Colonic mucosa (tissue), 4 donors: ENCODE results near the gene OR6S1. TPM values are rescaled to one million over a fixed set of nuclear protein-coding genes. Genes with fewer than 3 reads are reported as not detected.

Source experiments
- DNase-seq: peaks from one replicate; pipeline ENCODE4 v3.0.0-alpha.2; 2020
- H3K27ac ChIP-seq: fragments of 200-600 bp; one replicate; pipeline ENCODE4 v1.8.0; 2021
- H3K27me3 ChIP-seq: fragments of 200-600 bp; one replicate; pipeline ENCODE4 v1.8.0; 2021
- H3K36me3 ChIP-seq: fragments of 200-600 bp; one replicate; pipeline ENCODE4 v1.8.0; 2021
- H3K4me1 ChIP-seq: fragments of 200-600 bp; one replicate; pipeline ENCODE4 v1.8.0; 2021; ENCODE audit warnings: mild to moderate bottlenecking
- H3K4me3 ChIP-seq: fragments of 200-600 bp; one replicate; pipeline ENCODE4 v1.8.0; 2021
- H3K9ac ChIP-seq, 2 donors: one replicate each; pipeline ENCODE4 v1.7.0; 2013; ENCODE audit warnings: control low read depth in 2 of 2, low read depth in 2 of 2, low read length in 2 of 2
- H3K9me3 ChIP-seq: fragments of 200-600 bp; one replicate; pipeline ENCODE4 v1.8.0; 2021
- CTCF ChIP-seq: fragments of 200-600 bp; IDR thresholded peaks from one replicate; pipeline ENCODE4 v1.8.0; 2022; ENCODE audit warnings: antibody characterized with exemption, mild to moderate bottlenecking
- intact Hi-C: fragments of 100-400 bp; cut with DNase I; formaldehyde crosslinking; loops from one replicate; pipeline ENCODE4 v1.14.1; 2022
- total RNA-seq, 2 donors: library from RNA; stranded (reverse); fragmentation: NEBNext Ultra II Directional in 1 of 2; extraction: Animal tissue kit (Norgen Biotek cat#: 25700) in 1 of 2; gene quantifications; one replicate each; pipeline ENCODE4 v1.2.1, GENCODE V29; 2021
- donor health status: healthy.
- donor health status: DM: no; HTN: no; CAD: no.
- donor health status: DM: no; HTN: no; CAD: no.

OR6S1 gene
- total RNA-seq, 2 donors from 2014 or later = not detected

DNA sequence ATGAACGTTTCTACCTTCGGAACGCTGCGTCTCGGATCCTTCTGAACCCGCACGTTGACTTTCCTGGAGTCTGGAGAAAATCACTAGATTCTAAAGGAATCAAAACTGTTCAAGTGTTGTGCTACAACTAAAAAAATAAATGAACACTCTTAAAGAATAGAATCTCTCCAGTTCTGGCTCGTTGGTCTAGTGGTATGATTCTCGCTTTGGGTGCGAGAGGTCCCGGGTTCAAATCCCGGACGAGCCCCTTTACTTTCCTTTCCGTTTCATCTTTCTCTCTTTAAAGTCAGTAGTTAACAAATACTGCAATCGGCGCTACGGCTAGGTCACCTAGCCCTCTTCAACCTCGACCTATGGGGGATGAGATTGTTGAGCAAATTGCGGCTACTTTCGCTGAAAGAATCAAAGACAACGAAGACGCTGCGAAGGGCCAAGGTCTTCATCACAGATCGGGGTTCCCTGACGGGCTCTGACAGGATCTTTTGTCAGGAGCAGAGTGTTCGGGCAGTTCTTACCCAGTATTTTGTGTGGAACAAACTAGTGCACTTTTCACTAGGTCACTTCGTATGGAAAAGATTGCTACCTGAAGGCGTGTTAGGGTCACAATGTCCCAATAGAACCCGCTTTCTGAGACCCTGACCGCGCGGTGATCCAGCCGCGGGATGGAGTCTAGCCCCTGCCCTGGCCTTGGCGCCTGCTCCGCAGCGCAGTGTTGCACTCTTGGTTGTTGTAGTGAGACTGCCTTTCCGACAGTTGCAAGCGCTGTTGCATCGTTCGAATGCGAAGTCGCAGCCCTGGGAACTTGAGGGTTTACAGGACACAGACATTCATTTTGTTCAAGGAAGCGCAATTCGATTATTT is 8.4 kb downstream of the OR6S1 start:
- no peaks in the 10 kb centered on the region for H3K9me3 ChIP-seq
- peaks cover 4% of the 10 kb centered on the region for H3K4me1 ChIP-seq
- no peaks in the 10 kb centered on the region for H3K36me3 ChIP-seq
- H3K27me3 ChIP-seq = no peaks in the 10 kb centered on the region
- peak overlapping the region in 1 of 2 donors; percentile 31 for H3K9ac ChIP-seq
- peak; percentile 68 for DNase-seq
- no peak for TF ChIP-seq CTCF
- intact Hi-C loops = no loop called here
- peak overlapping the region; percentile 29 for H3K4me3 ChIP-seq
- H3K27ac ChIP-seq = no peak overlapping the region

- Histone ChIP-seq H3K27me3 (no peaks in the 10 kb centered on the region), H3K27ac (no peak overlapping the region), H3K4me3 (peak overlapping the region; percentile 29), H3K9me3 (no peaks in the 10 kb centered on the region), H3K36me3 (no peaks in the 10 kb centered on the region), H3K4me1 (peaks cover 4% of the 10 kb centered on the region), H3K9ac (peak overlapping the region; percentile 12 to 31)
- intact Hi-C loops = no loop called here
- no peak for TF ChIP-seq CTCF
- no peak for DNase-seq
Observed at GRCh38 chr14:20632448-20632830, 9.1 kb downstream of the OR6S1 start.

GRCh38 chr14:20631880-20632389 is 9.6 kb downstream of the OR6S1 start:
- intact Hi-C loops = no loop called here
- Histone ChIP-seq H3K27me3 (no peaks in the 10 kb centered on the region), H3K36me3 (no peaks in the 10 kb centered on the region), H3K27ac (no peak overlapping the region), H3K9ac (peak overlapping the region; percentile 12 to 27), H3K9me3 (no peaks in the 10 kb centered on the region), H3K4me3 (peak overlapping the region; percentile 29), H3K4me1 (peaks cover 4% of the 10 kb centered on the region)
- DNase-seq = peak; percentile 88
- no peak for TF ChIP-seq CTCF

- intact Hi-C loops = no loop called here
- DNase-seq = peak; percentile 59
- Histone ChIP-seq H3K27me3 (no peaks in the 10 kb centered on the region), H3K4me3 (peak overlapping the region; percentile 29), H3K9me3 (no peaks in the 10 kb centered on the region), H3K4me1 (peaks cover 4% of the 10 kb centered on the region), H3K9ac (peak overlapping the region; percentile 16 to 27), H3K27ac (no peak overlapping the region), H3K36me3 (no peaks in the 10 kb centered on the region)
- TF ChIP-seq CTCF = no peak
Observed at GRCh38 chr14:20631023-20631879, 10.2 kb downstream of the OR6S1 start.

DNA sequence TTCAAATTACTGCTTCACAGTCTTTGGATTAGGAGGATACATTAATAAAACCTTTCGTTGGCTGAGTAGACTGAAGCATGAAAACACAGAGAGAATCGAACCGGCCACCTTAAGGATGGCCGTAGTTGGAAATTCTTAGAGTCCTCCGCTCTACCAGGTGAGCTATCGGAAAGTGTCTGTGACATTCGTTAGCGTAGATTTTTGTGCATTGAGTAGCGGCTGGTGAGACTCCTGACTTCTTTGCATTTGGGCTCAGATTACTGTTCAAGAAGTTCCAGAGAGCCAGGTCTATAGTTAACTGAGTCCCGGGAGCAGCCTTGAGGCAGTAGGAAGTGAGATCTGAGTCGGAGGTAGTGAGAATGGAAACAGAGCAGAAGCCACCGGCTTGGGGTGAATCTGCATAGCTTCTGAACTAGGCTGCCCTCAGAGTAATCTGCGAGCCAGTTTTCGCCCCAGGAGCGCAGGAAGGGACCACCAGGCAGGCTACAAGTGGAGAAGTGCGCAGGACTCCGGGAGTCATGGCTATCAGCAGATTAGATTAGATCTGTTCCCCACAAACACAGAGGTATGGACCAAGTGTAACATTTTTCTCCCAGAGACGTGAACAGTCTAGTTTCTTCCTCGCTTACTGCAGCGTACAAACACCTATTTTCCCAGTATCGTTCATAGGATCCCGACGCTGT is 11.0 kb downstream of the OR6S1 start:
- no peak for TF ChIP-seq CTCF
- Histone ChIP-seq H3K27me3 (no peaks in the 10 kb centered on the region), H3K9me3 (no peaks in the 10 kb centered on the region), H3K4me3 (peak overlapping the region; percentile 23), H3K4me1 (peaks cover 4% of the 10 kb centered on the region), H3K27ac (no peak overlapping the region), H3K36me3 (no peaks in the 10 kb centered on the region), H3K9ac (peak overlapping the region in 1 of 2 donors; percentile 16)
- intact Hi-C loops = no loop called here
- DNase-seq = peak; percentile 72
